HepG2 (cell line): Measurements from ENCODE around the gene SUMO1. TPM values are rescaled to one million over a fixed set of nuclear protein-coding genes. Genes with fewer than 3 reads are reported as not detected.

Source experiments
- ARID4A ChIP-seq: sonication (generic); formaldehyde crosslinking; IDR thresholded peaks from 2 replicates; pipeline ENCODE4 v1.5.0; 2020; ENCODE audit warnings: mild to moderate bottlenecking, missing genetic modification reagents, borderline replicate concordance
- ELK4 ChIP-seq: sonication (generic); formaldehyde crosslinking; IDR thresholded peaks from 2 replicates; pipeline ENCODE4 v1.9.0; 2021; ENCODE audit warnings: missing genetic modification reagents, borderline replicate concordance
- KLF13 ChIP-seq: sonication (generic); formaldehyde crosslinking; IDR thresholded peaks from 2 replicates; pipeline ENCODE4 v1.4.0; 2020; ENCODE audit warnings: mild to moderate bottlenecking, missing genetic modification reagents
- MAZ ChIP-seq, 2 experiments: sonication (generic) in 1 of 2; formaldehyde crosslinking in 1 of 2; IDR thresholded peaks; 2 replicates each; pipeline versions ENCODE4 v1.5.0 to v1.6.1; 2012 to 2020; ENCODE audit warnings: low read depth in 2 of 2, mild to moderate bottlenecking in 2 of 2, borderline replicate concordance in 1 of 2, improper control_type of control experiment in 1 of 2, low read length in 1 of 2, missing genetic modification reagents in 1 of 2, moderate library complexity in 1 of 2
- TFAP4 ChIP-seq: sonication (generic); IDR thresholded peaks from 2 replicates; pipeline ENCODE4 v1.6.1; 2016; ENCODE audit warnings: low read depth, borderline replicate concordance
- ZNF142 ChIP-seq: sonication (generic); formaldehyde crosslinking; IDR thresholded peaks from 2 replicates; pipeline ENCODE4 v1.4.0; 2020; ENCODE audit warnings: missing genetic modification reagents
- ZNF281 ChIP-seq: sonication (generic); formaldehyde crosslinking; IDR thresholded peaks from 2 replicates; pipeline ENCODE4 v1.4.0; 2020; ENCODE audit warnings: missing genetic modification reagents, borderline replicate concordance
- ZNF350 ChIP-seq: sonication (generic); formaldehyde crosslinking; IDR thresholded peaks from 2 replicates; pipeline ENCODE4 v1.4.0; 2020; ENCODE audit warnings: mild to moderate bottlenecking, low read depth, missing genetic modification reagents, borderline replicate concordance
- ZNF562 ChIP-seq: sonication (generic); formaldehyde crosslinking; IDR thresholded peaks from 2 replicates; pipeline ENCODE4 v1.8.0; 2022; ENCODE audit warnings: missing genetic modification reagents, borderline replicate concordance
- ZNF619 ChIP-seq: sonication (generic); formaldehyde crosslinking; IDR thresholded peaks from 2 replicates; pipeline ENCODE4 v1.4.0; 2020; ENCODE audit warnings: mild to moderate bottlenecking, missing genetic modification reagents
- polyA plus RNA-seq, 8 experiments: library from polyadenylated mRNA; depleted of rRNA in 3 of 8; stranded (reverse) in 7 of 8; unstranded in 1 of 8; fragments of >200 nt; fragmentation: Illumina TruSeq in 4 of 8; extraction: Trizol in 4 of 8; gene quantifications; 2 replicates each; pipeline versions ENCODE4 v1.2.1 to v1.2.3, GENCODE V29; 2011 to 2016; ENCODE audit warnings: low read depth in 4 of 8, missing spikeins in 1 of 8, mixed read lengths in 1 of 8; ENCODE audit not compliant: insufficient read depth in 1 of 8
- total RNA-seq, 5 experiments: library from RNA; depleted of rRNA; stranded (reverse); fragments of >200 nt; fragmentation: Illumina TruSeq; extraction: Trizol; gene quantifications; 2 replicates each; pipeline ENCODE4 v1.2.3, GENCODE V29; 2016; ENCODE audit warnings: low read depth in 1 of 5

SUMO1 gene
- total and polyA plus RNA-seq, 2 of the 13 experiments (the other 11 are each of a cell fraction or from before 2014, with no cell fraction given): 101 to 173 TPM

GRCh38 chr2:202238234-202239197 is at the start of gene SUMO1 (continued):
- TF ChIP-seq ARID4A: peak; percentile 95
- peak; percentile 86; the same call in 1 of the 2 replicates for TF ChIP-seq ZNF142 (CRISPR knock-in tag)
- no peak for TF ChIP-seq ZNF619 (CRISPR knock-in tag)
- TF ChIP-seq ELK4 (CRISPR knock-in tag): no peak
- TF ChIP-seq KLF13 (CRISPR knock-in tag): no peak
- TF ChIP-seq MAZ (IDR thresholded peaks at IDR 0.05; ENCODE audit: borderline replicate concordance, low read depth, low read length): peak; percentile 65; the same call in 1 of the 2 replicates
- peak; percentile 91 for TF ChIP-seq MAZ (CRISPR knock-in tag; IDR thresholded peaks at IDR 0.05; ENCODE audit: low read depth)
- TF ChIP-seq ZNF281 (CRISPR knock-in tag): peak; percentile 56; the same call in 1 of the 2 replicates
- TF ChIP-seq ZNF562: no peak
- peak; percentile 54; the same call in 1 of the 2 replicates for TF ChIP-seq ZNF350
- TF ChIP-seq TFAP4: no peak
